ENCODE data around the gene MYH9.

GRCh38 chr22:36298601-36299000, 89.2 kb downstream of the MYH9 start:
- TF ChIP-seq CTCF (conservative IDR thresholded peaks at IDR 0.05; ENCODE audit: low read depth, low read length) (no peak), EZH2 (IDR thresholded peaks at IDR 0.05; ENCODE audit: borderline replicate concordance, low read depth, low read length, poor library complexity, severe bottlenecking) (no peak)

All from A673 (cell line).